H9 (cell line): ENCODE measurements around the gene ATG7. TPM values are rescaled to one million over a fixed set of nuclear protein-coding genes. Genes with fewer than 3 reads are reported as not detected.

Experiments
- DNase-seq: peaks from one replicate; pipeline ENCODE4 v3.0.0-alpha.2; 2017
- H2AFZ ChIP-seq: one replicate; pipeline ENCODE4 v1.6.1; 2013; ENCODE audit warnings: mild to moderate bottlenecking, low read length, control low read depth, moderate library complexity
- H2AK5ac ChIP-seq: 2 replicates; pipeline ENCODE4 v1.6.1; 2013; ENCODE audit warnings: low read length, control low read depth, mixed read lengths; ENCODE audit not compliant: insufficient read length
- H2BK120ac ChIP-seq: one replicate; pipeline ENCODE4 v1.6.1; 2013; ENCODE audit warnings: low read depth, mild to moderate bottlenecking, low read length, control low read depth, inconsistent platforms; ENCODE audit not compliant: poor library complexity, severe bottlenecking
- H2BK12ac ChIP-seq: 2 replicates; pipeline ENCODE4 v1.6.1; 2013; ENCODE audit warnings: low read length, control low read depth, mixed read lengths, low read depth; ENCODE audit not compliant: insufficient read length
- H2BK15ac ChIP-seq: 2 replicates; pipeline ENCODE4 v1.6.1; 2013; ENCODE audit warnings: low read depth, low read length, control low read depth
- H2BK20ac ChIP-seq: one replicate; pipeline ENCODE4 v1.6.1; 2013; ENCODE audit warnings: low read depth, mild to moderate bottlenecking, low read length, control low read depth, inconsistent platforms; ENCODE audit not compliant: poor library complexity, severe bottlenecking
- H2BK5ac ChIP-seq: 2 replicates; pipeline ENCODE4 v1.6.1; 2013; ENCODE audit warnings: low read length, control low read depth, mixed read lengths; ENCODE audit not compliant: insufficient read length
- H3K14ac ChIP-seq: 2 replicates; pipeline ENCODE4 v1.6.1; 2013; ENCODE audit warnings: low read length, control low read depth; ENCODE audit not compliant: insufficient read depth
- H3K18ac ChIP-seq: 2 replicates; pipeline ENCODE4 v1.6.1; 2013; ENCODE audit warnings: low read depth, mild to moderate bottlenecking, mixed read lengths, low read length, control low read depth; ENCODE audit not compliant: insufficient read length
- H3K23ac ChIP-seq: 2 replicates; pipeline ENCODE4 v1.6.1; 2013; ENCODE audit warnings: low read length, control low read depth, mixed read lengths, low read depth; ENCODE audit not compliant: insufficient read length
- H3K23me2 ChIP-seq: 2 replicates; pipeline ENCODE4 v1.6.1; 2013; ENCODE audit warnings: low read depth, mild to moderate bottlenecking, mixed read lengths, low read length, control low read depth; ENCODE audit not compliant: insufficient read length, poor library complexity, severe bottlenecking
- H3K27ac ChIP-seq: 2 replicates; pipeline ENCODE4 v1.5.1; 2013; ENCODE audit warnings: low read length, control low read depth, mixed read lengths, low read depth; ENCODE audit not compliant: insufficient read length
- H3K27me3 ChIP-seq: 2 replicates; pipeline ENCODE4 v1.6.1; 2013; ENCODE audit warnings: low read length, control low read depth, inconsistent platforms; ENCODE audit not compliant: insufficient read depth
- H3K4ac ChIP-seq: 2 replicates; pipeline ENCODE4 v1.6.1; 2013; ENCODE audit warnings: low read depth, mild to moderate bottlenecking, control low read depth, inconsistent platforms, low read length, moderate library complexity
- H3K4me1 ChIP-seq: 2 replicates; pipeline ENCODE4 v1.6.1; 2013; ENCODE audit warnings: low read length, control low read depth, inconsistent platforms; ENCODE audit not compliant: insufficient read depth
- H3K4me2 ChIP-seq: 2 replicates; pipeline ENCODE4 v1.6.1; 2013; ENCODE audit warnings: low read length, control low read depth, mixed read lengths; ENCODE audit not compliant: insufficient read length, insufficient read depth
- H3K56ac ChIP-seq: 2 replicates; pipeline ENCODE4 v1.6.1; 2013; ENCODE audit warnings: low read depth, mild to moderate bottlenecking, mixed read lengths, low read length, control low read depth; ENCODE audit not compliant: insufficient read length
- H3K79me1 ChIP-seq: 2 replicates; pipeline ENCODE4 v1.6.1; 2013; ENCODE audit warnings: low read depth, mild to moderate bottlenecking, moderate library complexity, low read length, control low read depth, inconsistent platforms; ENCODE audit not compliant: insufficient read depth, poor library complexity, severe bottlenecking
- H3K79me2 ChIP-seq: 2 replicates; pipeline ENCODE4 v1.6.1; 2013; ENCODE audit warnings: low read length, control low read depth, inconsistent platforms; ENCODE audit not compliant: insufficient read depth
- H3K9ac ChIP-seq: 2 replicates; pipeline ENCODE4 v1.6.1; 2013; ENCODE audit warnings: low read length, control low read depth, mixed read lengths; ENCODE audit not compliant: insufficient read length; ENCODE audit errors: extremely low read depth
- H3K9me3 ChIP-seq: one replicate; pipeline ENCODE4 v1.6.1; 2013; ENCODE audit warnings: low read depth, low read length, inconsistent platforms; ENCODE audit not compliant: control insufficient read depth
- H3T11ph ChIP-seq: one replicate; pipeline ENCODE4 v1.6.1; 2013; ENCODE audit warnings: mild to moderate bottlenecking, low read length, control low read depth, inconsistent platforms
- H4K20me1 ChIP-seq: one replicate; pipeline ENCODE4 v1.6.1; 2013; ENCODE audit not compliant: control insufficient read depth, insufficient read length, insufficient read depth
- H4K5ac ChIP-seq: 2 replicates; pipeline ENCODE4 v1.6.1; 2013; ENCODE audit warnings: low read depth, mild to moderate bottlenecking, mixed read lengths, low read length, control low read depth; ENCODE audit not compliant: insufficient read length
- H4K8ac ChIP-seq: replicated peaks from 2 replicates; pipeline ENCODE4 v1.6.1; 2013; ENCODE audit warnings: low read length, control low read depth, mixed read lengths, low read depth; ENCODE audit not compliant: insufficient read length
- H4K91ac ChIP-seq: 2 replicates; pipeline ENCODE4 v1.6.1; 2013; ENCODE audit warnings: low read depth, mild to moderate bottlenecking, moderate library complexity, mixed read lengths, low read length, control low read depth; ENCODE audit not compliant: insufficient read length
- H3K27ac Mint-ChIP-seq, 3 experiments: 2 replicates in 2 of 3; 3 replicates in 1 of 3; pipeline ENCODE4 v1.8.0; 2020 to 2021; ENCODE audit warnings: mixed read lengths in 3 of 3, mild to moderate bottlenecking in 1 of 3, moderate library complexity in 1 of 3
- H3K27me3 Mint-ChIP-seq: 2 replicates; pipeline ENCODE4 v1.8.0; 2021; ENCODE audit warnings: low read depth, mild to moderate bottlenecking, moderate library complexity, mixed read lengths
- H3K36me3 Mint-ChIP-seq, 3 experiments: 2 replicates in 2 of 3; 3 replicates in 1 of 3; pipeline ENCODE4 v1.8.0; 2020 to 2021; ENCODE audit warnings: low read depth in 3 of 3, mixed read lengths in 3 of 3; ENCODE audit not compliant: insufficient read depth in 1 of 3
- H3K4me1 Mint-ChIP-seq, 2 experiments: 2 replicates each; pipeline ENCODE4 v1.8.0; 2020; ENCODE audit warnings: mixed read lengths in 2 of 2
- H3K4me3 Mint-ChIP-seq, 2 experiments: 2 replicates in 1 of 2; 3 replicates in 1 of 2; pipeline ENCODE4 v1.8.0; 2020 to 2021; ENCODE audit warnings: mild to moderate bottlenecking in 2 of 2, mixed read lengths in 2 of 2, moderate library complexity in 1 of 2
- H3K9me3 Mint-ChIP-seq, 2 experiments: 2 replicates in 1 of 2; 3 replicates in 1 of 2; pipeline ENCODE4 v1.8.0; 2020; ENCODE audit warnings: mild to moderate bottlenecking in 2 of 2, mixed read lengths in 2 of 2, moderate library complexity in 1 of 2
- WGBS: extraction: QIAGEN DNeasy Blood & Tissue Kit; methylation state at CpG from one replicate; pipeline ENCODE4 v1.1.7; 2013; ENCODE audit warnings: missing lambda C conversion rate, low lambda C conversion rate, mixed read lengths; ENCODE audit not compliant: insufficient read length; ENCODE audit errors: extremely low coverage; 5-methylcytosine and 5-hydroxymethylcytosine counted together
- total RNA-seq: library from RNA; stranded (reverse); gene quantifications from 2 replicates; pipeline ENCODE4 v1.2.1, GENCODE V29; 2021
- TF ChIP-seq, protein P1 (sequence below): fragments of 200-600 bp; sonication (generic); conservative IDR thresholded peaks from 3 replicates; pipeline ENCODE4 v1.8.0; 2021; ENCODE audit warnings: antibody characterized with exemption, mild to moderate bottlenecking

The ATG7 gene
- total RNA-seq, 1 experiment from 2014 or later, result 17.9 TPM

DNA sequence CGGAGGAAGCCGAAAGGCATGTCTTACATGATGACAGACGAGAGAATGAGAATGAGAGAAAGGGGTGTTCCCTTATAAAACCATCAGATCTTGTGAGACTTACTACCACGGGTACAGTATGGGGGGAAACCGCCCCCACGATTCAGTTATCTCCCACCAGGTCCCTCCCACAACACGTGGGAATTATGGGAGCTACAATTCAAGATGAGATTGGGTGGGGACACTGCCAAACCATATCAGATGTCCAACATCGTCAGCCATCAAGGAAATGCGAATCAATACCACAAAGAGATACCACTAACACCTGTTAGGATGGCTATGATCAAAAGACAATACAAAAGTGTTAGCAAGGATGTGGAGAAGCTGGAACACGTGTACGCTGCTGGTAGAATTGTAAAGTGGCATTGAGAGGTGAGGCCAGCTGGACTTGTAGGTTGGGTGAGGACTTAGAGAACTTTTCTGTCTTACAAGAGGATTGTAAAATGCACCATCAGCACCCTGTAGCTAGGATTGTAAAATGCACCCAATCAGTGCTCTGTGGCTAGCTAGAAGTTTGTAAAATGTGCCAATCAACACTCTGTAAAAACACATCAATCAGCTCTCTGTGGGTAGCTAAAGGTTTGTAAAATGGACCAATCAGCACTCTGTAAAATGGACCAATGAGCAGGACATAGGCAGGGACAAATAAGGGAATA lies 334.0 kb downstream of the ATG7 start:
- no peaks in the 10 kb centered on the region for H3K23me2 ChIP-seq
- H3K9me3 ChIP-seq, result no peaks in the 10 kb centered on the region
- no peak overlapping the region for H3T11ph ChIP-seq
- no peak overlapping the region for H3K14ac ChIP-seq
- no peak overlapping the region for H4K8ac ChIP-seq
- H3K27ac ChIP-seq, result no peak overlapping the region
- H2BK120ac ChIP-seq, result no peak overlapping the region
- H2BK20ac ChIP-seq, result no peak overlapping the region
- H3K4ac ChIP-seq, result no peak overlapping the region
- H3K56ac ChIP-seq, result no peak overlapping the region
- H2BK15ac ChIP-seq, result no peak overlapping the region
- H3K79me2 ChIP-seq, result peaks cover 16% of the 10 kb centered on the region; the same call in 1 of the 2 replicates
- DNase-seq, result no peak
- Mint-ChIP-seq H3K4me1 (peaks cover 71 to 80% of the 10 kb centered on the region in 2 experiments), H3K4me3 (no peak overlapping the region), H3K27me3 (no peaks in the 10 kb centered on the region), H3K36me3 (peaks cover 4 to 11% (median 7%) of the 10 kb centered on the region in 3 experiments; a peak in 5 of 7 replicates), H3K9me3 (no peaks in the 10 kb centered on the region), H3K27ac (no peak overlapping the region)
- H2BK5ac ChIP-seq, result no peak overlapping the region
- H2AK5ac ChIP-seq, result no peak overlapping the region
- no peak overlapping the region for H4K91ac ChIP-seq
- H3K4me2 ChIP-seq, result no peak overlapping the region
- H3K27me3 ChIP-seq, result no peaks in the 10 kb centered on the region
- WGBS, result no CpG with 5 or more reads among the region's 11 CpGs
- H3K18ac ChIP-seq, result no peak overlapping the region
- H3K79me1 ChIP-seq, result peaks cover 3% of the 10 kb centered on the region
- no peaks in the 10 kb centered on the region for H4K20me1 ChIP-seq
- H4K5ac ChIP-seq, result no peak overlapping the region
- no peak overlapping the region for H3K9ac ChIP-seq
- H3K23ac ChIP-seq, result no peak overlapping the region
- no peak overlapping the region for H2BK12ac ChIP-seq
- H3K4me1 ChIP-seq, result peaks cover 8% of the 10 kb centered on the region; the same call in 1 of the 2 replicates
- no peak overlapping the region for H2AFZ ChIP-seq
- TF ChIP-seq, protein P1, sequence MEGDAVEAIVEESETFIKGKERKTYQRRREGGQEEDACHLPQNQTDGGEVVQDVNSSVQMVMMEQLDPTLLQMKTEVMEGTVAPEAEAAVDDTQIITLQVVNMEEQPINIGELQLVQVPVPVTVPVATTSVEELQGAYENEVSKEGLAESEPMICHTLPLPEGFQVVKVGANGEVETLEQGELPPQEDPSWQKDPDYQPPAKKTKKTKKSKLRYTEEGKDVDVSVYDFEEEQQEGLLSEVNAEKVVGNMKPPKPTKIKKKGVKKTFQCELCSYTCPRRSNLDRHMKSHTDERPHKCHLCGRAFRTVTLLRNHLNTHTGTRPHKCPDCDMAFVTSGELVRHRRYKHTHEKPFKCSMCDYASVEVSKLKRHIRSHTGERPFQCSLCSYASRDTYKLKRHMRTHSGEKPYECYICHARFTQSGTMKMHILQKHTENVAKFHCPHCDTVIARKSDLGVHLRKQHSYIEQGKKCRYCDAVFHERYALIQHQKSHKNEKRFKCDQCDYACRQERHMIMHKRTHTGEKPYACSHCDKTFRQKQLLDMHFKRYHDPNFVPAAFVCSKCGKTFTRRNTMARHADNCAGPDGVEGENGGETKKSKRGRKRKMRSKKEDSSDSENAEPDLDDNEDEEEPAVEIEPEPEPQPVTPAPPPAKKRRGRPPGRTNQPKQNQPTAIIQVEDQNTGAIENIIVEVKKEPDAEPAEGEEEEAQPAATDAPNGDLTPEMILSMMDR, result no peak
